NAMALWA (cell line): Measurements from ENCODE around the gene SLC1A2.
A peak's percentile ranks its signal among the peaks of the same experiment; 100 is the strongest.

Source experiments
- DNase-seq: peaks from one replicate; pipeline ENCODE4 v3.0.0-alpha.2; 2015; ENCODE audit warnings: low spot score

The SLC1A2 gene

DNA sequence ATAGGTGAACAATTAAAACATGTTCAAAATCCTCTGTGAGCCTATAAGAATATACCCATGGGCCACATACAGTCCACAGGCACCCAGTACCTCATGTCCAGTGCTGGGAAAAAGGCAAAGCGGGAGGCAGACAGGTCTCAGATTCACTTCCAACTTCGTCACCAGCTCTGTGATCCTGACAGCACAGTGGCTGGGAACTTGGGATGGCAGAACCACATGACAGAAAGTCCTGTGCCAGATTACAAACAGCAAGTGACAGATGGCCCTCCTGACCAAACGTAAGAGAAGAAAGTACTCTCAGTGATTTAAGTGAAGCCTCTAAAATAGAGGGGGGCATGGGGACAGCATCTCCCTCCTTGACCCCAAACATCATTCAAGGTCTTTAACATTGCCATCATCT is 5.8 kb downstream of the SLC1A2 start:
- DNase-seq = no peak

DNA sequence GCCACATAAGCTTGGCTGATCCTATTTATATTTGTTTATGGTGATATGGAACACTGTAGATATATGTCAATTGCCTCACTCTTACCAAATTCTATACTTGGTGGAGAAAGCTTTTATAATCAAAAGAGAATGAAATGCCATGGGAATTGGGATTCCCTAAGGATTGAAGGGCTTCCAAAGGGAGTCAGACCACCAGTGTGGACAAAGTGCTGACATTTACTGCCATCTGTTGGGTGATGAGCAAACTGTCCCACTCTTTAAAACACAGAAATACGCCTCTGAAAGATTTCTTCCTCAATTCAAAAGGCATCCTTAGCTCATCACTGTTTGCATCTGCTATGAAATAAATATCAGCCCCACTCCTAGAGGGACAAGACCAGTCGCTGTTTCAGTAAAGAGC is 7.1 kb downstream of the SLC1A2 start:
- DNase-seq = no peak

DNA sequence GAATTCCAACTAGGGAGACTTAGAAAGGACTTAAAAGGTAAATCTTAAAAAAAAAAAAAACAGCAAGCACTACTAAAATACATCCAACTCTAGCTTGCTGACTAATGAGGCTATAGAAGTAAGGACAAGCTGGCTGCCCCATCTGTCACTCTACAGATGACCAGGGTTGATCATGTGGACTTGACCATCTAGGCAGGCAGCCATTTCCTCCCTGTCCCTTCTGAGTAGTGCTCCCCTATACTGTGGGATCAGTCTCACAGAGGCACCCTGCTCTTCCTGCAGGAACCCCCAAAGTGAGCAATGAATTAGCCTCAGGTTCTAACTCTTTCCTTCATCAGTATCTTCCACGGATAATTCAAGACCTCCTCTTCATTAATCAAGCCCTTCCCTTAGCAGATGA is 12.3 kb downstream of the SLC1A2 start:
- no peak for DNase-seq

DNA sequence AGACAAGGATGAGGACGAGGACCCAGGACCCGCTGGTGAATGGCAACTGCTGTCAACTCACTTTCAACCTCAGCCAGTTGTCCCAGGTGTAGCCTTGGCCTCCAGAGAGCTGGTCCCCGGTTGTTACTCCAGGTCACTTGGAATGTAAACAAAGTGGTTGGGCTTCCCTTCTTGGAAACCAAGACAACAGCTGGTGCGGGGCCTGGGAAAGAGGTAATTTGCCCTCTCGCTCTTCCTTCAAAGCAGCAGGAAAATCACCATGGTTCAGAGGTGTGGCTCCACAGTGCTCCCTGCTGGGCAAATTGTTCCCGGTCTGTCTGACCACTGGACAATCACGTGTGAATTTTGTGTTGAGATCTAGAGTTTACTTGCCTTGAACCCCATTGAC is 15.0 kb downstream of the SLC1A2 start:
- DNase-seq = no peak

- DNase-seq = no peak
Measured at GRCh38 chr11:35403765-35404387, 15.5 kb downstream of the SLC1A2 start.

DNA sequence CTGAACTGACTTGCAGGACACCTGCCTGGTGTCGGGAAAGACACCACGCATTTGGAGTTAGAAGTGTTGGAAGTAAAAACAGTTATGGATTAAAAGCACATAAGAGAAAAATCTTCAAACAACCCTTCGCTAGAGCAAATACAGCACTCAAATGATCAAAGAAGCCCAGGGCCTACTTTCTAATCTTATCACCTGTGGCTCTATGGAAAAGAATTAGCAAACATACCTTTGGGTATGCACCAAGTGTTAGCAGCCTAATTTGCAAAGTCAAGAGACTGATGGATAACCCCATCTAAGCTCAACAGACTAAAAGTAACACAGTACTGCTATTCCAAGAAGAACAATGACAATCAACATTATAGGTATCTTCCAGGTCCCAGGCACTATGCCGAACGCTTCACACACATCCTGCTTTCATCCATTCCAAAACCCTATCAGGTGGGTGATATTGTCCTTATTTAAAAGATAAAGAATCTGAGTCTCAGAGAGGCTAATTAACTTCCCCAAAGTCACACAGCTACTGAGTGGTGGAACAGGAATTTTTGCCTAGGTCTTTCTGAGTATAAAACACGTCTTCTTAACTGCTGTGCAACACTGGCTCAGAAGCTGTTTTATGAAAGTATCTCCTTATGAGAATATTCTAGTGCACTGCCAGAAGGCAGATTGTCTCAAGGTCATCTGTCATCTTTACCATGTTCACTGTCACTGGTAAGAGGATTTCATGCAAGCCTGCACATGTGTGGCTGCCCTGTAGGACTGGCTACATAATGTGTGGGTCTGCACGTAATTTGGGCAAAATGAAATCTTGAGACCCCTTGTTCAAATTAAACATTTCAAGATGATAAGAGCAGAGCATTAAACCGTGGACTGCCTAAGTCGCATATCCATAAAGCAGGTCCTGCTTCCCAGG is 16.4 kb downstream of the SLC1A2 start:
- no peak for DNase-seq

DNA sequence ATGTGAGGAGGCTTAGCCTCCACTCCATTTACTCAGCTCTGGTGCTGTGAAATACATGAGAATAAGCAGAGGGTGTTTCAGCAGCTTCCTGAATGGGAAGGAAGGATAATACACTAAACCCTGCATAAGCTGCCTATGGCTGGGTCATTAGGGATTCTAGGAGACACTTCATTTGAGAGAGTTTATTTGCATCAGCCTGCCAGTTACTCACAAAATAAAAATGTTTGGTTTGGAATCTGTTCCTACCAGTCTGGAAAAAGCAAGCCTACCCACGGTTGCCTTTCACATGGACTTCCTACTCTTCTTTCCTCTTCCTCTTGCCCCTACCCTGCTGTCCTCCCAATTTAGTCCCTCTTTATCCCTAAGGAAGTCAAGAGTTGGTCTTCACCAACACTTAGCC is 20.5 kb downstream of the SLC1A2 start:
- DNase-seq = no peak

DNA sequence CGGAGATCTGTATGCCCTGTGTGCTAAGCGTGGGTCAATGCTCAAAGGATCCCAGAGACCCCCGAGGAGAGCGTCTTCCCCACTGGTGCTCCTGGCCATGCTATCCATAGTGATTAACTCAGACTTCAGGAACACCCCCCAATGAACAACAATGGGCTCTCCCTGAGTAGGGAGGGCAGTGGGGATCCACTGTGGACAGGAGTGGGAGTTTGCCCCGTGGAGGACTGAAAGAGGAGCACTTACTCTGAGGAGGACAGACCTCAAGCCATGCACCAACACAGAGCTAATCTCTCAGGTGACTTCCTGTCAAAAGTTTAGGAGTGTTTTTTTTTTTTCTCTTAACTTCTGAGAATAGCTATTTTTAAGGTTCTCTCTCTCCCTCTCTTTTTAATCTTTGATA is 24.4 kb downstream of the SLC1A2 start:
- DNase-seq = no peak

DNA sequence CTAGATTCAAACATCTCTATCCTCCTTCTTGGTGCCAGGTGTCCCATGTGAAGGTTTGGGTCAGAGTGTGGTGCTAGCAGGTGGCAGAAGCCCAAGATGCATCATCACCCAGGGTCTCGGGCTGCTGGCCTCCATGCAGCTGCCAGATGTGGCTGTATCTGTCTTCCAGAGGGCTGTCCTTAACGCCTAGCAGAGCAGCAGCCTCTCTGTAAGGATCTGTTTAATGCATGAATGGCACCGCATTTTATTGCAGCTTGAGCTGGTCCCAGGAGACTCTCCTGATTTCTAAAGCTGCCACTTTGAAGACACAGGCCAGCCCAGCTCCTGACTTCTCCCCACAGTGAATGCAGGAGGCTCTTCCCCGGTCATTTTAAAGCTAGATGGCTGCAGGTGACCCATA is 26.3 kb downstream of the SLC1A2 start:
- no peak for DNase-seq

DNA sequence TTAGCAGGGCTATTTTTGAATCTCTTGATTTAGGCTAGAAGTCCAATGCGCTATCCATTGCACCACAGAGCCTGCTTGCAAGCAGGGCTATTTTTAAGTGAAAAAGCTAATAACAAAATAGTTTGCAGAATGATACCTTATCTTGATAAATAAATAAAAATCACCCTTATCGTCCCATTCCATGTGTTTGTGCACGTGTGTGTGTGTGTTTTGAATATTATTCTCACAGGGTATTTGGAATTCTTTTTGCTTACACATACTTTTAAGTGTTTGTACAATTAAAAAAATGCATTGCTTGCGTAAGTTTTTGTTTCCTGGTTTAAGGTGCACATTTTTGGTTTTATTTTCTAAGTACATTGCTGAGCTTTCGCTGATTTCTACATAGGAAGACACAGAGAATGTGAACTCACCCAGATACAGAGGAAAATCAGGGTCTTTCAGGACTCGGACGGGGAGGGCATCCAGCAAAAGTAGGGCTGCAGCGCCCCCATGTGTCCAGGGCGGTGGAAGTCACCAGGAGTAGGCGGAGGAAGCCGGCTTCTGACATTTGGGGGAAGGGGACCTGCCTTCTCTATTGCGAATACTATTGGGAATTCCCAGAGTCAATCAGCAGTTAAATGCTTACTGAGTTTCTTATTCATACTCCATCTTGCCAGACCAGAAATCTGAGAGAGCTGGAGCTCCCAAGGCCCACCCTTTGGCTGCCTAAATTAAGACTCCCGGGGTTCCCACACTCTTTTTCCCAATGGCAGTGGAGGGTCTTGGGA is 27.3 kb downstream of the SLC1A2 start:
- DNase-seq = peak; percentile 69

- no peak for DNase-seq
Measured at GRCh38 chr11:35390737-35391682, 28.3 kb downstream of the SLC1A2 start.

DNA sequence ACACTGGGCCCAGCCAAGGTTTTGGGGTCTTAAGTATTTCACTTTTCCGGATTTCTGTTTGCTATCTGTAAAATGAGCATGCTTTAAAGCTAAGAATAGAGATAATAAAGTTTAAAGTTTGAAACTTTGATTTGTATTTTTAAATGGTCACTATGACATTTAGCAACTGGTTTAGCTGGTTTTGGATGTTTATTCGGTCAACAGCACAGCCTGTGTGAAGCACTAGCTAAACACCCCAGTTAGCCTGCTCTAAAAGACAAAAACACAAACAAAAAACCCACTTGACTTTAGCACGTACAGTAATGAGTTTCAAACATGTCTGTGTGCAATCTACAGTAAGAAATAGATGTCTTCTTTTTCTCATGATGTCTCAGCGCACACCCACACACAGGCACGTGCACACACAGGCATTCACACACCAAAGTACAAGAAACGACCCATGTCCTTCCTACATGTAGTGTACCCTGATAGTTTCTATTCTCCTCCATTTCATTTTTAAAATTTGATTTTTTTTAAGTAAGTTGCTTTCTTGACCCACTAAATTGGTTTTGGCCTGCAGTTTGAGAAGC is 29.4 kb downstream of the SLC1A2 start:
- no peak for DNase-seq

- DNase-seq = no peak
Measured at GRCh38 chr11:35389112-35389511, 30.2 kb downstream of the SLC1A2 start.

GRCh38 chr11:35388061-35388460 is 31.3 kb downstream of the SLC1A2 start:
- no peak for DNase-seq

GRCh38 chr11:35387111-35387982 is 32.0 kb downstream of the SLC1A2 start:
- no peak for DNase-seq

- DNase-seq = no peak
Measured at GRCh38 chr11:35383953-35384352, 35.4 kb downstream of the SLC1A2 start.

DNA sequence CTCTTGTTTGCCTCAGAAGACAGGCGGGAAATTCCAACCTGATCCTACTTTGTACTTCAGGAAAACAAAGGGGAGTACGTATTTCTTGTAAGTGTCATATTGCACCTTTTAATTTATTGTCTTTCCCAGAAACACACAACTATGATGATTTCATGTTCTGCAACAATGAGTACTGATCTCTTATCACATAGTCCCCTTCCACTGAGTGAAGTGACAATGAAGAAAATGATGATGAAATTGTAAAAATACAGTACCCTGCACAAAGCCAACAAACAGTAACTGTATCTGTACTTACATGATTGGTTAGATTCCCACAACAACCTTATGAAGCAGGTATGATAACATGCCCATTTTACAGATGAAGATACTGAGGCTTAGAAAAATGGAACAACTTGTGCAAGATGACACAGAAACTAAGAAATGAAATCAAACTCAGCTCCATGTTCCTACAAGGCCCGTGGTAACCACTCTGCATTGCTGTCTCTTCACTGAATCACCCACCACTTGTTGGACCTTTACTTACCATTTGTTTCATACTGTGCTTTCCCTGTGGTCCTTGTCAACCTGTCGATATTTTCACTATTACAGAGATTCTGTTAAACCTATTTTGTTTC is 37.5 kb downstream of the SLC1A2 start:
- DNase-seq = no peak

DNA sequence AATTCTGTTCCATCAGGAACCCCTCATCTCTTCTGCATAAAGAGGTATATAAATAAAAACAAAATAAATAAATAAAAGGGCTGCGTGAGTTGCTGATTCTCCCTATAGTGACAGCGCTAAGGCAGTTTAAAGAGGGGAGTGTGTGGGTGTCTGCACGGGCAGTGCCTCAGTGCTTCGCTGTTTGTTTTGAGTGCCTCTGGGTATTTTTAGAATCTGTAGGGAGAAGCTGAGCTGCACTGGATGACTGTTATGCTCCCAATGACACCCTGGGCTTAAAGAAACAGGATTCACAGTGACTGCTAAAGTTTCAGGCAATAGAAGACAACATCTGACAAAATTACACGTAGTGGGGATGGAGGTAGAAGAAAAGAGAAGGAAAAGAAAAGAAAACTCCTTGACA is 38.8 kb downstream of the SLC1A2 start:
- DNase-seq = no peak

DNA sequence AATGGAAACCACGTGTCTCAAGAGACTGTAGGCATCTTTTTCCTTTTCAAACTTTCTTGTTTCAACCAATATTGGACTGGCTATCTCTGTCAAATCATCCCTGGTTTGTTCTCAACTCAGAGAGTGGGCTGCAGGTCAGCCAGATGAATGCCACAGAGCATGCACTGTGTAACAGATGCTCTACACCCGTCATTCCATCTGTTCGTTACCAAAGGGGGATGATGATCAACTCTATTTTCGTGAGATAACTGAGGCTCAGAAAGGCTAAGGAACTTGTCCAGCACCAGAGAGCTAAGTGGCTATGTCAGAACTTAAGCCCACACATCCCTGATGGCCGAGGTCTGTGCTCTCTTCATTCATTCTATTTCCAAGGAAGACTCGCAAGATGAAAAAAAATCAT is 42.1 kb downstream of the SLC1A2 start:
- DNase-seq = no peak

DNA sequence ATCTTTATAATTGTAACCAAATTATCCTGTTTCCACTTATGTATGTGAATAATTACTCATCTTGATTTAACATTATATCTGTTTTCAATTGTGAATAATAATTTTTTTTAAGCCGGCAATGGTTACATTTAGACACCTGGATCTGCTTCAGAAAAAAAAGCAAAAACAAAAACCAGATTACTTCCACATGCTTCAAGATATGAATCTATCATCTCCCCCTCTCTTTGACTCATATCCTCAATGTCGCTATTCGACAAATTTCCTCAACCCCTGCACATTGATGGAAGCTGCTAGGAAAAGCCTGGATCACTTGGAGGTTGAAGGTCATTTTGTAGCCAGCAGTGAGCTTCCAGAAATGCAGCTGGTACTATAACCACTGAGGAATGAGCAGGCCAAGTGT is 42.7 kb downstream of the SLC1A2 start:
- no peak for DNase-seq
